OCI-LY7 (cell line): ENCODE measurements around the gene RIN2.

Experiments
- EZH2phosphoT487 ChIP-seq: fragments of 200-600 bp; sonication (generic); IDR thresholded peaks from 2 replicates; pipeline ENCODE4 v1.6.1; 2018; ENCODE audit warnings: low read depth, borderline replicate concordance, mild to moderate bottlenecking, mixed run types, antibody characterized with exemption, low read length, moderate library complexity, mixed read lengths
- TF ChIP-seq, protein P1 (sequence below): fragments of 200-600 bp; sonication (generic); conservative IDR thresholded peaks from 2 replicates; pipeline ENCODE4 v1.5.1; 2014; ENCODE audit warnings: mild to moderate bottlenecking, antibody characterized with exemption, low read length, moderate library complexity, mixed read lengths

DNA sequence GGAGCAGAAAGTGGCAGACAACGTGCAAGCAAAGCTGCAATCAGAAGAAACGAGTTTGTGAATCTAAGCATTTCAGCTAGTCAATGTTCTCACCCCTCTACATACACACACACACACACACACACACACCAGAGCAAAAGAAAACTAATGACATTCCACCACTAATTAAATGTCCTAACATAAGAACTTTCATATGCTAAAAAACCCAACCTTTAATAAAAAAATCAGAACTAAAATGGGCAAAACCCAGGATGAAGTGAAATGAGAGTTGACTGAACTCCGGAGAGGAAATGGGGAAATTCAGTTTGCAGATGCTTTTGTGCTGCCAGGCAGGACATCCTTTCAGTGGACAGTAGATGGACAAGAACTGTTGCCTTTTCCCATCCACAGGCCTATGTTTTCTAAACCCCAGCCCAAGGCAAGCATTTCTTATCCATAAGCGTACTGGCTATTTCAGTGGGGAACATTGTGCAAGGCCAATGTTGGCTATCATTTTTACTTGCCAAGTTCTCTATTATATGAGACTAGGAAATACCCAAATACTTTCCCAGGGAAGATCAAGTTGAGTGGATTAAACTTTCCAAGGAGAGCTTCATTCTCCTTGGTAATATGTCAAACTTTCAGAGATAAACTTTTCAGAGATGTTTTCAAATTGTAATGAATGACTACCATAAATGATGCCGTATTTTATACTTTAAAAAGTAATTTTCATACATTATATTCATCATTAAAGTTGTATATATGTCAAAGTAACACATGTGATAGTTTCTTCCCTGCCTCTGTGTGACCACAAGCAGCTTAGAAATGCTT lies 27.3 kb downstream of the RIN2 start:
- TF ChIP-seq, protein P1, sequence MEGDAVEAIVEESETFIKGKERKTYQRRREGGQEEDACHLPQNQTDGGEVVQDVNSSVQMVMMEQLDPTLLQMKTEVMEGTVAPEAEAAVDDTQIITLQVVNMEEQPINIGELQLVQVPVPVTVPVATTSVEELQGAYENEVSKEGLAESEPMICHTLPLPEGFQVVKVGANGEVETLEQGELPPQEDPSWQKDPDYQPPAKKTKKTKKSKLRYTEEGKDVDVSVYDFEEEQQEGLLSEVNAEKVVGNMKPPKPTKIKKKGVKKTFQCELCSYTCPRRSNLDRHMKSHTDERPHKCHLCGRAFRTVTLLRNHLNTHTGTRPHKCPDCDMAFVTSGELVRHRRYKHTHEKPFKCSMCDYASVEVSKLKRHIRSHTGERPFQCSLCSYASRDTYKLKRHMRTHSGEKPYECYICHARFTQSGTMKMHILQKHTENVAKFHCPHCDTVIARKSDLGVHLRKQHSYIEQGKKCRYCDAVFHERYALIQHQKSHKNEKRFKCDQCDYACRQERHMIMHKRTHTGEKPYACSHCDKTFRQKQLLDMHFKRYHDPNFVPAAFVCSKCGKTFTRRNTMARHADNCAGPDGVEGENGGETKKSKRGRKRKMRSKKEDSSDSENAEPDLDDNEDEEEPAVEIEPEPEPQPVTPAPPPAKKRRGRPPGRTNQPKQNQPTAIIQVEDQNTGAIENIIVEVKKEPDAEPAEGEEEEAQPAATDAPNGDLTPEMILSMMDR = peak; percentile 43; the same call in 1 of the 2 replicates
- TF ChIP-seq EZH2phosphoT487 = no peak
